Measurements from ENCODE around the gene FGGY.
"Not testable (repeated sequence)": the region's sequence is repeated elsewhere in the genome, so short reads cannot be mapped to it uniquely, and the experiment has no call there.

The FGGY gene

GRCh38 chr1:59557549-59557885 is 260.6 kb downstream of the FGGY start:
- no peak for DNase-seq

DNA sequence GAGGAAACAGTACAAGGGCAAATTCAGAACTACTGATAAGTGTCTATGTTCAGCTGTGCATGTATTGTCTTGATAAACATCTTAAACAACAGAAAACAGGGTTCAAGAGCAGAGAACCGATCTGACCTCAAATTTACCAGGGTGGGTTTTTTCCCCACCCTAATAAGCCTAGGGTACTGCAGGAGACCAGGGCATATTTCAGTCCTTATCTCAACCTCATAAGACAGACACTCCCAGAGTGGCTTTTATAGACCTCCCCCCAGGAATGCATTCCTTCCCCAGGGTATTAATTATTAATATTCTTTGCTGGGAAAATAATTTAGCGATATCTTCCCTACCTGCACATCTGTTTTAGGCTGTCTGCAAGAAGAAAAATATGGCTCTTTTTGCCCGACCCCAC is 261.7 kb downstream of the FGGY start:
- DNase-seq = not testable (repeated sequence)

- no peak for DNase-seq
These were observed 264.0 kb downstream of the FGGY start for GRCh38 chr1:59560807-59561450.

DNA sequence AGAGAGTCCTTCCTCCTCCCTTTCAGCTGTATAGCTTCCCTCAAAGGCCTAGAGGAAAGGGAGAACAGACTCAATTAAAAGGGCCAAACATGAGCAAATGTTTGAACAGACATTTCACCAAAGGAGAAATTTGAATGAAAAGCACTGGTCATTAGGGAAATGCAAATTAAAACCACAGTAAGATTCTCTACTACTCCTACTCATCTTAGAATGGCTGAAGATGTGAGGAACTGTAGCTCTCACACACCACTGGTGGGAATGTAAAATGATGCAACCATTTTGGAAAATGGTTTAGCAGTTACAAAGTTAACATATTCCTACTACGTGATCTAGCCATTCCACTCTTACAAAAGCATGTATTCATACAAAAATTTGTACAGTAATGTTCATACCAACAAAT is 264.9 kb downstream of the FGGY start:
- no peak for DNase-seq

DNA sequence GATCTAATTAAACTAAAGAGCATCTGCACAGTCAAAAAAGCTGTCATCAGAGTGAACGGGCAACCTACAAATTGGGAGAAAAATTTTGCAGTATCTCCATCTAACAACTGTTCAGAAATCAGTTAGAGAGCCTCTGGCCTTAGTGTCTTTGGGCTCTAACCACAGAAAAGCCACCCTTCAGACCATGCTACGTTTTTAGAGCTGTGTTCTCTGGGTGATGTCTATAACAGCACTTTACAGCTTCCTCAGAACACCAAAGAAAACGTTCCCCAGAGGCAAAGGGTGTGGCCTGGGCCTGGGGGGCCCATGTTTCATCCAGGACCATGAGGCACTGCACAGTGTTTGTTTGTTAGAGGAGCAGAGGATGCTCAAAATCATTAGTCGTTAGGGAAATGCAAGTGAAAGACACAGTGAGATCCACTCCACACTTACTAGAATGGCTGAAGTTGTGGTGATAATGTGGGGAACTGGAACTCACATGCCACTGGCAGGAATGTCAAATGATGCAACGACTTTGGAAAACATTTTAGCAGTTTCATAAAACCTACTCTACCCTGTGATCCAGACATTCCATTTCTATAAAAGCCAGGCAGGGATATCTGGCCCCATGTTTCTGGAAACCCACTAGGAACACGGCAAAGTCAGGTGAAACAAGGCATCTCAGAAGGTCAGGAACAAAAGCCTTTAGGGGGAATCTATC is 267.4 kb downstream of the FGGY start:
- DNase-seq = no peak

- no peak for DNase-seq
These were observed 268.9 kb downstream of the FGGY start for GRCh38 chr1:59565611-59566410.

- no peak for DNase-seq
These were observed 271.5 kb downstream of the FGGY start for GRCh38 chr1:59568158-59568935.

DNA sequence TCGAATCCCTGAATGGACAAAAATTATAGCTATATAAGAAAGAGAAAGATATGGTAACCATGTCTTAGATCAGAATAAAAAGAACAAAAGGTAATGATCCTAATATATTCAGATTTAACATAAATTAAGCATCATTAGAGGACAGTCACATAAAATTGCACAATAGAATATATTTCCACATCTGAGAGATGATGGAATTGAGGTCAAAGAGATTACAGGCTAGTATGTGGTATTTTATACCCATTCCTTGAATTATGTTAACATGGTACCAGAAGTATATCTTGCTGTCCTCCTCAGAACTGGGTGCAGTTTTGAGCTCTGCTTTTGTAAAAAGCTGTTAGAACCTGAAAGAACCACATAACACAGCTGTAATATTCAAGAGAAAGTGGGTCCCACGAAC is 272.3 kb downstream of the FGGY start:
- DNase-seq = no peak

DNA sequence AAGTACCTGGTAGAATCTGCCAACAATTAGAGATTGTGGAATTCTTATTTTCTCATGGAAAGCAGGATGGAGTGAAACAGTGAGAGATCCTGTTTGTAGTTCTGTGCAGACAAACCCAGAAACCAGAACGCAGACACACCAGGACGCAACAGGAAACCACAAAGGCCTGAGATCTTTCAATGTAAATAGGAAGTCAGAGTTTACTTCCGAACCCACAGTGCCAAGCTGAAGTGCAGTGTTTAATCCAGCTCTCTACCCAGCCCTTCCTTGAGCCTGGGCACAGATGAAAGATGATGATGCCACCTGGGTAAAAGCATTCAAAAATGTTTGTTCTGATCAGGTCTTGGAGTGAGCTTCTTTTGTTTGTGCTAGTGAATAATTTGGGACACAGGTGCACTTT is 273.6 kb downstream of the FGGY start:
- DNase-seq = no peak

GRCh38 chr1:59574085-59574484 is 277.2 kb downstream of the FGGY start:
- no peak for DNase-seq

DNA sequence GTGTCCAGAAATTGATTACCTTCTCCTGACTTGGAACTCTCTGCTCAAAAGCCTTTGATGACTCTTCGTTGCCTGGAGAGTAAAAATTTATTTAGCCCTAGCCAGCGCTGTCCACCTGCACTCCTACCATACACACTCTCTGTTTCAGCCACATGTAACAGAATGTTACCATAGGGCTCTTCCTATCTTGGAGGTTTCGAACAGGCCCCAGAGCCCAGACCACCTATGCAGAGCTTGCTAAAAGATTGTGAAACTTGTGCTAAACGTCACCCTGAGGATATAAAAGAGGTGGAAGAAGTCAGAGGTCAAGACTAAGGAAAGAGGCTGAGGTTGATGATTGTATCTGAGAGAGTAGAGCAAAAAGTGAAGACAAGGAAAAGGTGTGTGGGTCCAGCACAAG is 280.9 kb downstream of the FGGY start:
- DNase-seq = no peak

- DNase-seq = no peak
These were observed 282.3 kb downstream of the FGGY start for GRCh38 chr1:59579222-59579621.

DNA sequence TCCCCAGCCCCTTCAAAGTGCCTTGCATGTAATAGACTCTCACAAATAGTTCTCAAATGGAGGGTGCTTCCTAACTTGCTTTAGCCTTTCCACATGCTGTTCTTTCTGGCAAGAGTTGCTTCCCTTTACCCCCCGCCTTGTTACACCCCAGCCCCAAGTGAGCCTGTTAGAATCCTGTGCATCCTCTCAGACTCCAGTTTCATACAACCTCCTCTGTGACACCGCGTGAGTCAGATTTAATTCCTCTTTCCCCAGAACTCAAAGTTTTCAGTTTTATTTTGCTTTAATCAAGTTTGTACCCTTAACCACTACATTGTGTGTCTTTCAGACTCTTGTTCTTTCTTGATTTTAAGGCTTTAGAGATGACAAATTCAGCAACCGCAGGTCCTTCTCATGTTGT is 283.4 kb downstream of the FGGY start:
- no peak for DNase-seq

GRCh38 chr1:59592410-59592809 is 295.5 kb downstream of the FGGY start:
- DNase-seq = not testable (repeated sequence)

- no peak for DNase-seq
These were observed 296.0 kb downstream of the FGGY start for GRCh38 chr1:59592924-59593323.

DNA sequence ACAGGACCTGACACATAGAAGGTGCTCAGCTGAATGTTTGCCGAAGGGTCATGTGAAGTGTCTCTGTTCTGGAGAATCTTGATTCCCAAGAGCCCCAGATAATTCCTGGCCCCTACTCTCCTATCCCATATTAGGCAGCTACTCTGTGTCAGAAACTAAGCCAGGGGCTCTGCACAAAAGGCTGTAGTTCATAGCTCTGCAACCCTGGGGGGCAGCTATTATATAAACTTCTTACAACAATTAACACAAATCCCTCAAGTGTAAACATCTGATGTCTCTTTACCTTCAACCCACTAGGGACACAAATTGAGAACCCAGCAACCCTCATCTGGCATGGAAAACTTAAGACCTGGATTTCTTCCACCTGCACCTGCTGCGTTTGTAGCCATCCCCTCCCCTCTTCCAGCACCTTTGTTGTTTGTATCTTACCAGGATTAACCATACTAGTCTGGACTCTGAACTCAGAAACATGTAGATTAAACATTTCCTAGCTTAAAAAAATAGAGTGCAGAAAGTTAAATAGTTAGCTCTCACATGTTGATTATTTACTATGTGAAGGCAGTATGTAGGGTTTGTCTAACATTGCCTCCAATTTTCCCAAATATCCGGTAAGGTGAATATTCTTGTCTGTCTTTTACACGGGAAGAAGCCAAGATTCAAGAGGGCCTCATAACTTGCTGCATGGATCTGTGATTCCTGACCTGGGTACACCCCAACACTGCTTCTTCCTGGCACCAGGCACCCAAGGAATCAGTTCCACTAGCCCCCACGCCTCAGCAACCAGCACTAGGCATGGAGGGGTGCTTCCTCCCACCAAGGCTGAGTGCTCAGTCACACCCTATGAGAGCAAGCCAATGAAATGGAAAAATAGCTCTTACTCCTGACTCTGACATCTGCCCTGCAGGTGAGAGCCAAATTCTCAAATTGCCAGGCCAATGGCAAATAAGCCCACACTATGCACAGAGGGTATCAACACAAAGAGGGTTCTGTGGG is 297.2 kb downstream of the FGGY start:
- no peak for DNase-seq

GRCh38 chr1:59595774-59596173 is 298.9 kb downstream of the FGGY start:
- DNase-seq = no peak

DNA sequence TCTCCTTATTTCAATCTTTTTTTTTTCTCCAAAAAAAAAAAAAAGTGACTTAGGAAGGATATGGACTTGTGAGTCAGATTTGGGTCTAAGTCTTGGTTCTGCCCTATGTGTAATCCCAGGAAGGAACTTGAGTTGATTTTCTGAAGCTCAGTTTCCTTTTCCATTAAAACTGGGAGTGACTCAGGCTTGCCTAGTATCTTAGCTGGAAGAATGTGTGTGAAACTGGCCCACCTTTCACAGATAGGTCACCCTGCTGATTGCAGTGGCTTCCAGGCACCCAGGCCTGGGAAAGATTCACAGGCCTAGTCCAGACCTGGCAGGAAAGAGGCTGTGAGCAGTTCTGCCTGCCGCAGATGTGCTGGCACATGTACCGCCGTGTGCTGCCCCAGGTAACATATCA is 299.5 kb downstream of the FGGY start:
- no peak for DNase-seq

DNA sequence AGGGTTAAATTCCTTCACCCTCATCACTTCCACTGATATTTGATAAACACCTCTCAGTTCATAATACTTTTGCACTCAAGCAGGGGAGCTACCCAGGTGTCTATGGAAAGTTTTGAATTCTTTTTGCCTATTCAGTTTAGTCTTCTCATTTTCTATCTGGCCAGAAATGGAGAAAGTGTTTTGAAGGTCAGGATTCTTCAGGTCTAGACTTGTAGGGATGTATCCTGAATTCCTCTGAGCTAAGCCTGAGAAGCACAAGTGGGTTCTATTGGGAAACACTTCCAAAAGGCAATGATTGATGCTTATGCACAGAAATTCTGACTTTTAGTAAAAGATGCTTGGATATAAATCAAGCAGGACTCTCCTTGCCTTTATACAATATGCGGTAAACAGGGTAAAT is 300.1 kb downstream of the FGGY start:
- no peak for DNase-seq

DNA sequence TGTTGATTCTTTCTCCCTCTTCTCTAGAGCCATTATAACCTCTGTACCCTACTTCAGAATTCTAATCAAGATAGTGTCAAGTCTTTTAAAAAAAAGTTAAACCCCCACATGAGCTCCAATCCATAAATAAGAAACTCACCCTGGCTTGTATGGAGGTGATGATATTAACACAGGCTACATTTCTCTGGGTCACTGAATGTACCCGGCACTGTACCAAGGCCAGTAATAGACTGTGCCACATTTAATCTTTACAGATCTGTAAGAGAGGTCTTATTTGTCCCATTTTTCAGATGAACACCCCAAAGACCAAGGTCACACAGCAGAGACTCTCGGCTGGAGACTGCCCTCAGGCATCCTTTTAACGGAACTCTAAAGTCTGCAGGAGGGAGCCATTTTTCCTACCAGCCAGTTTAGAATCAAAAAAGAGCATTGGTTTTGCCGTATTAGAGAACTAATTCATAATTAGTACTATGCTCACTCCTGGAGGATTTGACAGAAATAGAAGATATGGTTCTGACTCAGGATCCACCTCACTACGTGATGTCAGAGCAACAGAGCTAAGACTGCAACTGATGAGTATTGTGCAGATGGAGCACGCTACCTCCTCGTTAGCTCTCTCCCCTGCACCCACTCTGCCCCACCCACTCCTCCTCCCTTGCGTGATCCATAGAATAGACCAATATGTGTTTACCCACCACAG is 300.7 kb downstream of the FGGY start:
- no peak for DNase-seq

DNA sequence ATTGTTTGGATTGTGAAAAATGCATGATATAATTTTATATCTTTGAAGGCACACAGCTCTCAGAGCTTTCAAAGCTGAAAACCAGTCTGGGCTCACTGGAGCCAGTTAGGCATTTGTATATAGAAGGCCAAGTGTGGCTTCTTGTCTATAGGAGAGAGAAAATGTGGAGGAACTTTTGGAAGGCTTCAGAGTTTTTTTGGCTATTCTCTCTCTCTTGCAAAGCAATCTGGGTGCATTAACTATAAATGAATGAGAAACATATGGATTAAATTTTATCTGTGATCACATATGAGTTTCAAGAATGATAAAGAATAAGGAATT is 301.2 kb downstream of the FGGY start:
- no peak for DNase-seq

GRCh38 chr1:59601041-59601441 is 304.1 kb downstream of the FGGY start:
- DNase-seq = no peak

Measured in retina (tissue), 1 donor.